Measurements from ENCODE around the gene C16orf96. TPM values are rescaled to one million over a fixed set of nuclear protein-coding genes. Genes with fewer than 3 reads are reported as not detected.
A peak's percentile ranks its signal among the peaks of the same experiment; 100 is the strongest.

Gene C16orf96
- total and polyA plus RNA-seq, 2 donors from 2014 or later, result 0.13 to 0.16 TPM

DNA sequence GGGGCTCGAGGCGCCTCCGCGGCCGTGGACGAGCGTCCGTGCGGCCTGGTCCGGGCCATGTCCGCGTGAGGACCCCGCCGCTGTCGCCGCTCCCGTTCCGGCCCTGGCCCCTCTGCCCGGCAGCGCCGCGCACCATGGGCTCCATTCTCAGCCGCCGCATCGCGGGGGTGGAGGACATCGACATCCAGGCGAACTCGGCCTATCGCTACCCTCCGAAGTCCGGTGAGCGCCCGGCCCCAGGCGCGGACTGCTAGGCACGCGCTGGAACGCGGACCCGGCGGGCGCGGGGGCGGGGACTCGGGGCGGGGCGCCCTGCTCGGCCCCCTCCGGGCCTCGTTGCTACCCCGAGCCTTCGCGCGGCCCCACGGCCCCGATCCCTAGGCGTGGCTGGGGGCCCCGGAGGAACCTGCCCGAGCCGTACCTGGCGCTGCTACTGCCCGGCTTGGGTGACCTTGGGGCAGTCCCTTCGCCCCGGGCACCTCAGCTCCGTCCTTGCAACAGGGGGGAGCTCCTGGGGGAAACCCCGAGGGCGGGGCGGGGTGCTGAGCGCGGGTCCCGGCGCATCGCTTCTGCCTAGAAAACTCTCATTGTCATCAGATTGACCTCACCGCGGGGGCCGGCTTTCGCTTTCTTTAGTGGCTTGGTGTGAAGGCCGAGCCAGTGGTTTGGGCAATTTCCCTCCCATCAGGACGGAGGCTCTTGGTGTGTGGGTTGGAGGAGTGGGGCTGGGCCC lies 68.9 kb downstream of the C16orf96 start:
- Histone ChIP-seq H3K27ac (ENCODE audit: low read depth in 2 of 2, low read length in 2 of 2) (peak overlapping the region; percentile 93 to 95), H3K9me3 (ENCODE audit: control insufficient read depth in 2 of 3, insufficient read depth in 1 of 3, low read length in 3 of 3) (no peaks in the 10 kb centered on the region), H3K9ac (ENCODE audit: low read length in 3 of 3) (peak overlapping the region; percentile 37 to 90 (median 78)), H3K4me3 (ENCODE audit: low read length in 3 of 3) (peak overlapping the region; percentile 79 to 86 (median 80)), H3K4me1 (ENCODE audit: control insufficient read depth in 2 of 3, insufficient read depth in 2 of 3, low read depth in 1 of 3, low read length in 3 of 3) (peaks cover 0 to 20% (median 19%) of the 10 kb centered on the region in 3 donors), H3K36me3 (ENCODE audit: control insufficient read depth in 2 of 3, insufficient read depth in 3 of 3, low read length in 3 of 3) (peaks cover 0 to 3% (median 0%) of the 10 kb centered on the region in 3 donors), H3K27me3 (ENCODE audit: control insufficient read depth, insufficient read depth, low read length) (no peaks in the 10 kb centered on the region)
- FAIRE-seq, result no peak
- intact Hi-C loops (cut with DNase I), result no loop called here
- no peak for TF ChIP-seq CTCF (IDR thresholded peaks at IDR 0.05; ENCODE audit: borderline replicate concordance, extremely low read depth, insufficient read depth)
- DNase-seq, result peak; percentile 57 to 90 (median 80)

DNA sequence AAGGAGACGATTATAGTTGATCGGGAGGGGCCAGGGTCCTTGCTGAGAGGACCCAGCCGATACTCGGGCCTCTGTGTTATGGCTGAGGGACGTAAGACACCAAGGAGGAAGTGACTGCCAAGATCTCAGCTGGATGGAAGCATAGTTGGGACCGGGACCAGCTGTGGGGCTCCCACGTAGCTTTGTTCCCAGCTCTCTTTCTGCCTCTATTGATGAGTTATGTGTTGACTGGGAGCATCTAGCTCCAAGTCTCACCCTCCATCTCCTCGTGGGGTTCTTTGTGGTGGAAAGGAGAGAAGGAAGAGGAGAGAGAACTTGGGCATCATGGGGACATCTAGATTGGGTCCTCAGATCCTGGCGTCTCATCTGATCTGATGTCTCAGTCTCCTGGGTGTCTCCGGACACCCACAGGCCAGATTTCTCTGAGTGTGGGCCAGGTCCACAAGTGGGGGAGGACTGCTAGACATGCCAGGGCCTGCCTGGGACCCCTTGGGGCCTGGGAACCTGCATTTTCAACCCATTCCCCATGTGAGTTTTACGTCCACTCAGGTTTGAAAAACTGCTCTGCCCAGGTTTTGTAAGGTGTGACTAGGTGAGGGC lies 69.5 kb downstream of the C16orf96 start:
- Histone ChIP-seq H3K27ac (ENCODE audit: low read depth in 2 of 2, low read length in 2 of 2) (peak overlapping the region; percentile 93 to 95), H3K4me1 (ENCODE audit: control insufficient read depth in 2 of 3, insufficient read depth in 2 of 3, low read depth in 1 of 3, low read length in 3 of 3) (peaks cover 0 to 20% (median 19%) of the 10 kb centered on the region in 3 donors), H3K4me3 (ENCODE audit: low read length in 3 of 3) (peak overlapping the region; percentile 79 to 86 (median 80)), H3K9ac (ENCODE audit: low read length in 3 of 3) (peak overlapping the region; percentile 37 to 90 (median 78)), H3K9me3 (ENCODE audit: control insufficient read depth in 2 of 3, insufficient read depth in 1 of 3, low read length in 3 of 3) (no peaks in the 10 kb centered on the region), H3K36me3 (ENCODE audit: control insufficient read depth in 2 of 3, insufficient read depth in 3 of 3, low read length in 3 of 3) (peaks cover 0 to 3% (median 0%) of the 10 kb centered on the region in 3 donors), H3K27me3 (ENCODE audit: control insufficient read depth, insufficient read depth, low read length) (no peaks in the 10 kb centered on the region)
- FAIRE-seq, result no peak
- DNase-seq, result no peak
- intact Hi-C loops (cut with DNase I), result no loop called here
- TF ChIP-seq CTCF (IDR thresholded peaks at IDR 0.05; ENCODE audit: borderline replicate concordance, extremely low read depth, insufficient read depth), result no peak

- Histone ChIP-seq H3K27me3 (ENCODE audit: control insufficient read depth, insufficient read depth, low read length) (no peaks in the 10 kb centered on the region), H3K27ac (ENCODE audit: low read depth in 2 of 2, low read length in 2 of 2) (peak overlapping the region in 1 of 2 donors; percentile 93), H3K9me3 (ENCODE audit: control insufficient read depth in 2 of 3, insufficient read depth in 1 of 3, low read length in 3 of 3) (peaks cover 0 to under 1% (median 0%) of the 10 kb centered on the region in 3 donors), H3K4me3 (ENCODE audit: low read length in 3 of 3) (peak overlapping the region in 2 of 3 donors; percentile 79 to 86), H3K9ac (ENCODE audit: low read length in 3 of 3) (peak overlapping the region in 1 of 3 donors; percentile 78), H3K36me3 (ENCODE audit: control insufficient read depth in 2 of 3, insufficient read depth in 3 of 3, low read length in 3 of 3) (peaks cover 0 to 3% (median 0%) of the 10 kb centered on the region in 3 donors), H3K4me1 (ENCODE audit: control insufficient read depth in 2 of 3, insufficient read depth in 2 of 3, low read depth in 1 of 3, low read length in 3 of 3) (peaks cover 0 to 20% (median 19%) of the 10 kb centered on the region in 3 donors)
- DNase-seq, result no peak
- intact Hi-C loops (cut with DNase I), result no loop called here
- FAIRE-seq, result no peak
- no peak for TF ChIP-seq CTCF (IDR thresholded peaks at IDR 0.05; ENCODE audit: borderline replicate concordance, extremely low read depth, insufficient read depth)
These were observed 70.3 kb downstream of the C16orf96 start for GRCh38 chr16:4626396-4626795.
